ENCODE data around the gene FHAD1. TPM values are rescaled to one million over a fixed set of nuclear protein-coding genes. Genes with fewer than 3 reads are reported as not detected.
A peak's percentile ranks its signal among the peaks of the same experiment; 100 is the strongest.

The FHAD1 gene
- total and polyA plus RNA-seq, 10 of the 15 experiments (the other 5 are each of a cell fraction or from before 2014, with no cell fraction given), result 0.09 to 1.0 (median 0.32) TPM; not detected in 2

DNA sequence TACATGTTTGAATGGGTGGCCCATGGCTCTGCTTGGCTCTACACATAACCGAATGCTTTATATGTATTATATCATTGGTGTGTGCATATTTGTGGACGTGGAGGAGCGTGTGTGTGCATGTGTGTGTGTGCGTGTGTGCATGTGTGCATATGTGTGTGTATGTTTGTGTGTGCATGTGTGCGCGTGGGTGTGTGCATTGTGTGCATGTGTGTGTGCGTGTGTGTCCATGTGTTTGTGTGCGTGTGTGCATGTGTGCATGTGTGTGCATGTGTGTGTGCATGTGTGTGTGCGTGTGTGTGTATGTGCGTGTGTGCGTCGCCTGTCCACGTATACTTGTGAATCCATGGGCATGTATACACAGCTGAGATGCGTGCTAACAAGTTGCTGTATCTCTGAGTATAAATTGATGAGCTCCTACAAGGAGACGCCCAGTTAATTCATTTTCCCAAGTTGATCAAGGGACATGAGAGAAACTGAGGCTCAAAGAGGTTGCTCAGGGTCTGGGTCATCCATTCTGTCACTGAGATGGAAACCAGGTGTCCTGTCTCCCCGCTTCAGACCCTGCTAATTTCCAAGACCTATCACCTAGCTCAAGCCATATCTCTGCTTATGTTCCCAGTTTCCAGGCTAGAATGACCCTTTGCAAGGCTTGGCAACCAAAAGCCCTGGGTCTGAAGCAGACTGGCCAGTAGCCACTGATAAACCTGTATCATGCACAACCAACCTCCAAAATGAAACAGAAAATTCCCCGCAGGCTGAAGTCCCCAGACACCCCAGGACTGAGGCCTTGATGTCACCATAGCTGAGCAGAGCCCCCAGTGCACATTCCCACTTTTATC is 188.4 kb downstream of the FHAD1 start (continued):
- peak; percentile 62 for TF ChIP-seq POLR2A (IDR thresholded peaks at IDR 0.05; ENCODE audit: low read depth, low read length)
- no peak for TF ChIP-seq SMAD1 (IDR thresholded peaks at IDR 0.05; ENCODE audit: low read depth, partially characterized antibody)
- no peak for TF ChIP-seq ZNF24 (IDR thresholded peaks at IDR 0.05)
- TF ChIP-seq, protein P1, sequence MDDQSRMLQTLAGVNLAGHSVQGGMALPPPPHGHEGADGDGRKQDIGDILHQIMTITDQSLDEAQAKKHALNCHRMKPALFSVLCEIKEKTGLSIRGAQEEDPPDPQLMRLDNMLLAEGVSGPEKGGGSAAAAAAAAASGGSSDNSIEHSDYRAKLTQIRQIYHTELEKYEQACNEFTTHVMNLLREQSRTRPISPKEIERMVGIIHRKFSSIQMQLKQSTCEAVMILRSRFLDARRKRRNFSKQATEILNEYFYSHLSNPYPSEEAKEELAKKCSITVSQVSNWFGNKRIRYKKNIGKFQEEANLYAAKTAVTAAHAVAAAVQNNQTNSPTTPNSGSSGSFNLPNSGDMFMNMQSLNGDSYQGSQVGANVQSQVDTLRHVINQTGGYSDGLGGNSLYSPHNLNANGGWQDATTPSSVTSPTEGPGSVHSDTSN (IDR thresholded peaks at IDR 0.05; ENCODE audit: insufficient replicate concordance, low read depth, low read length), result peak; percentile 49
- TF ChIP-seq, protein P2, sequence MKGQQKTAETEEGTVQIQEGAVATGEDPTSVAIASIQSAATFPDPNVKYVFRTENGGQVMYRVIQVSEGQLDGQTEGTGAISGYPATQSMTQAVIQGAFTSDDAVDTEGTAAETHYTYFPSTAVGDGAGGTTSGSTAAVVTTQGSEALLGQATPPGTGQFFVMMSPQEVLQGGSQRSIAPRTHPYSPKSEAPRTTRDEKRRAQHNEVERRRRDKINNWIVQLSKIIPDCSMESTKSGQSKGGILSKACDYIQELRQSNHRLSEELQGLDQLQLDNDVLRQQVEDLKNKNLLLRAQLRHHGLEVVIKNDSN (IDR thresholded peaks at IDR 0.05; ENCODE audit: borderline replicate concordance, extremely low read length, insufficient read depth, low read depth, low read length), result no peak
- no peak for TF ChIP-seq HDGF (IDR thresholded peaks at IDR 0.05)
- no peak for TF ChIP-seq EZH2 (IDR thresholded peaks at IDR 0.05; ENCODE audit: borderline replicate concordance, control insufficient read depth, low read depth, low read length)
- no peak for TF ChIP-seq CHD2 (IDR thresholded peaks at IDR 0.05; ENCODE audit: borderline replicate concordance, low read depth, low read length)

DNA sequence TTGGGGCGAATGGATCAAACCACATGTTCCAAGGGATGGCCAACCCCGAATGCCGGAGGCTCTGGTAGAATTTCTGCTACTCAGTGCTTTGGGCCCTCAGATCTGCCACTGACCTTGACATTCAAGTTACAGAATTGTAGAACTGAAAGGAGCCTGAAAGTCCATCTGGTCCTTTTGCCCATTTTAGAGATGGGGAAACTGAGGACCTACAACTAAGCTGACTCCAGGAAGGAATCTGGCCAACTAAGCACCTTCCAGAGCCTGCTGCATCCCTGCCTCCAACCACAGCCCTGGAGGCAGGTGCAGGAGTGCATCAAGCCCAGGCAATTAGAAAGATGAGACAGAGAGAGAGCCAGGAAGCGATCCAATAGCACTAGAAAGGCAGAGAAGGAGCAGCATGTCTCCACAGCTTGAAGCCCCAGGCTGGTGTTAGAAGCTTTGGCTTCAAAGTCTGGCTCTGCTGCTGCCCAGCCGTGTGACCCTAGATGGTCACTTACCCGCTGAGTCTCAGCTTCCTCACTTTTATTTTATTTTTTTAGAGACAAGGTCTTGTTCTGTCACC is 189.9 kb downstream of the FHAD1 start:
- ChIA-PET RAD21 (ENCODE audit: unreplicated experiment) (interaction anchor here (0.7 to 2.0 kb wide), 3 partner anchors 26 to 114 kb away, joined by 4 to 11 read pairs (median 4); no protein-coding TSS in a partner anchor), CTCF (interaction anchor here (0.6 to 10.2 kb wide), 2 partner anchors 113 to 690 kb away, joined by 3 to 178 read pairs; no protein-coding TSS in a partner anchor), POLR2A (no interaction called here), SMC1A (ENCODE audit: uncharacterized antibody, unreplicated experiment) (interaction anchor here (0.7 to 2.4 kb wide), 3 partner anchors 24 to 114 kb away, joined by 3 to 13 read pairs (median 4); no protein-coding TSS in a partner anchor)
- BruUV-seq (replicated peaks), result no TSS peak
- Histone ChIP-seq H4K20me1 (ENCODE audit: control insufficient read depth, insufficient read depth) (no peaks in the 10 kb centered on the region), H3K27me3 (replicated peaks in 1 of 2; ENCODE audit: control insufficient read depth in 2 of 2, insufficient read depth in 2 of 2, low read length in 1 of 2) (no peaks in the 10 kb centered on the region), H3K9me3 (replicated peaks; ENCODE audit: control insufficient read depth, insufficient read depth, low read length) (no peaks in the 10 kb centered on the region), H3K27ac (ENCODE audit: control insufficient read depth, insufficient read depth) (no peak overlapping the region), H2AFZ (ENCODE audit: control insufficient read depth, low read depth, low read length) (no peak overlapping the region), H3K4me1 (ENCODE audit: control insufficient read depth, insufficient read depth, low read length) (no peaks in the 10 kb centered on the region), H3K36me3 (ENCODE audit: control insufficient read depth in 2 of 2, insufficient read depth in 2 of 2, low read length in 1 of 2) (no peaks in the 10 kb centered on the region), H3K9ac (ENCODE audit: control insufficient read depth, insufficient read depth, low read length) (no peak overlapping the region), H3K79me2 (ENCODE audit: control insufficient read depth, insufficient read depth, low read length) (no peaks in the 10 kb centered on the region), H3K4me3 (no peak overlapping the region), H3K4me2 (ENCODE audit: control insufficient read depth, insufficient read depth) (no peak overlapping the region)
- no peak for DNase-seq (ENCODE audit: low read depth, low spot score)
- no peak for ATAC-seq
- intact Hi-C loops (cut with micrococcal nuclease; ENCODE audit: unreplicated experiment) (loop anchor here (5.0 kb wide), 1 partner anchor 305 kb away; the partner anchor contains the start of gene TMEM82), in situ Hi-C loops (cut with MboI) (no loop called here)
- WGBS (ENCODE audit: insufficient coverage, insufficient replicate concordance, low lambda C conversion rate, missing lambda C conversion rate), result 66% methylated on average over 6 of the region's 6 CpGs
- no peak for FAIRE-seq
- TF ChIP-seq, protein P3, sequence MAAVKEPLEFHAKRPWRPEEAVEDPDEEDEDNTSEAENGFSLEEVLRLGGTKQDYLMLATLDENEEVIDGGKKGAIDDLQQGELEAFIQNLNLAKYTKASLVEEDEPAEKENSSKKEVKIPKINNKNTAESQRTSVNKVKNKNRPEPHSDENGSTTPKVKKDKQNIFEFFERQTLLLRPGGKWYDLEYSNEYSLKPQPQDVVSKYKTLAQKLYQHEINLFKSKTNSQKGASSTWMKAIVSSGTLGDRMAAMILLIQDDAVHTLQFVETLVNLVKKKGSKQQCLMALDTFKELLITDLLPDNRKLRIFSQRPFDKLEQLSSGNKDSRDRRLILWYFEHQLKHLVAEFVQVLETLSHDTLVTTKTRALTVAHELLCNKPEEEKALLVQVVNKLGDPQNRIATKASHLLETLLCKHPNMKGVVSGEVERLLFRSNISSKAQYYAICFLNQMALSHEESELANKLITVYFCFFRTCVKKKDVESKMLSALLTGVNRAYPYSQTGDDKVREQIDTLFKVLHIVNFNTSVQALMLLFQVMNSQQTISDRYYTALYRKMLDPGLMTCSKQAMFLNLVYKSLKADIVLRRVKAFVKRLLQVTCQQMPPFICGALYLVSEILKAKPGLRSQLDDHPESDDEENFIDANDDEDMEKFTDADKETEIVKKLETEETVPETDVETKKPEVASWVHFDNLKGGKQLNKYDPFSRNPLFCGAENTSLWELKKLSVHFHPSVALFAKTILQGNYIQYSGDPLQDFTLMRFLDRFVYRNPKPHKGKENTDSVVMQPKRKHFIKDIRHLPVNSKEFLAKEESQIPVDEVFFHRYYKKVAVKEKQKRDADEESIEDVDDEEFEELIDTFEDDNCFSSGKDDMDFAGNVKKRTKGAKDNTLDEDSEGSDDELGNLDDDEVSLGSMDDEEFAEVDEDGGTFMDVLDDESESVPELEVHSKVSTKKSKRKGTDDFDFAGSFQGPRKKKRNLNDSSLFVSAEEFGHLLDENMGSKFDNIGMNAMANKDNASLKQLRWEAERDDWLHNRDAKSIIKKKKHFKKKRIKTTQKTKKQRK (IDR thresholded peaks at IDR 0.05; ENCODE audit: low read depth, low read length), result no peak
- TF ChIP-seq EGR1 (IDR thresholded peaks at IDR 0.05; ENCODE audit: borderline replicate concordance in 1 of 2, low read depth in 2 of 2, low read length in 2 of 2), result no peak
- TF ChIP-seq CHD1 (IDR thresholded peaks at IDR 0.05; ENCODE audit: low read depth, low read length), result no peak
- TF ChIP-seq ETV6 (conservative IDR thresholded peaks at IDR 0.05 in 1 of 2, IDR thresholded peaks at IDR 0.05 in 1 of 2; ENCODE audit: borderline replicate concordance in 1 of 2, low read depth in 1 of 2), result no peak
- TF ChIP-seq, protein P4, sequence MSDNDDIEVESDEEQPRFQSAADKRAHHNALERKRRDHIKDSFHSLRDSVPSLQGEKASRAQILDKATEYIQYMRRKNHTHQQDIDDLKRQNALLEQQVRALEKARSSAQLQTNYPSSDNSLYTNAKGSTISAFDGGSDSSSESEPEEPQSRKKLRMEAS (IDR thresholded peaks at IDR 0.05; ENCODE audit: low read depth, low read length), result no peak
